GM19455 (cell line): ENCODE measurements around the gene CNTNAP2.

ENCODE experiments used
- ATAC-seq: cut with Tn5 transposase; IDR thresholded peaks from one replicate; pipeline ENCODE4 v1.9.1; 2021; ENCODE audit not compliant: unreplicated experiment

The CNTNAP2 gene

DNA sequence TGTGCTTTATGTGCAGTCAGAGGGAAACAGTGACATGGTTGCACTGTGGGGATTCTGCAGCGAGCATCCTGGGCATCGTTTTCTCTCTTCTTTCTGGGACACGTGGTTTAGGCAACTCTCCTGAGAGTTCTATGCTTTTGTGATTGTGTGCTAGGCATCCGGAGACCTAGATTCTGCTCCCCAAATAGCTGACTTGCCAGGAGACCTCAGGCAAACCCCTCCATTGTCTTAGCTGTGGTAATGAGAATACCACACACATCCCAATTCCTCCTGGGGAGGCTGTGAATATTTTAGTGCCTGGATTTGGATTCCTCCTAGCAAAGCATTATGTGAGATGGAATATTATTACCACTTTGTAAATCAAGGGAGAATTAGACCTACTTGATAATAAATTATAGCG lies 1862.0 kb downstream of the CNTNAP2 start:
- no peak for ATAC-seq

DNA sequence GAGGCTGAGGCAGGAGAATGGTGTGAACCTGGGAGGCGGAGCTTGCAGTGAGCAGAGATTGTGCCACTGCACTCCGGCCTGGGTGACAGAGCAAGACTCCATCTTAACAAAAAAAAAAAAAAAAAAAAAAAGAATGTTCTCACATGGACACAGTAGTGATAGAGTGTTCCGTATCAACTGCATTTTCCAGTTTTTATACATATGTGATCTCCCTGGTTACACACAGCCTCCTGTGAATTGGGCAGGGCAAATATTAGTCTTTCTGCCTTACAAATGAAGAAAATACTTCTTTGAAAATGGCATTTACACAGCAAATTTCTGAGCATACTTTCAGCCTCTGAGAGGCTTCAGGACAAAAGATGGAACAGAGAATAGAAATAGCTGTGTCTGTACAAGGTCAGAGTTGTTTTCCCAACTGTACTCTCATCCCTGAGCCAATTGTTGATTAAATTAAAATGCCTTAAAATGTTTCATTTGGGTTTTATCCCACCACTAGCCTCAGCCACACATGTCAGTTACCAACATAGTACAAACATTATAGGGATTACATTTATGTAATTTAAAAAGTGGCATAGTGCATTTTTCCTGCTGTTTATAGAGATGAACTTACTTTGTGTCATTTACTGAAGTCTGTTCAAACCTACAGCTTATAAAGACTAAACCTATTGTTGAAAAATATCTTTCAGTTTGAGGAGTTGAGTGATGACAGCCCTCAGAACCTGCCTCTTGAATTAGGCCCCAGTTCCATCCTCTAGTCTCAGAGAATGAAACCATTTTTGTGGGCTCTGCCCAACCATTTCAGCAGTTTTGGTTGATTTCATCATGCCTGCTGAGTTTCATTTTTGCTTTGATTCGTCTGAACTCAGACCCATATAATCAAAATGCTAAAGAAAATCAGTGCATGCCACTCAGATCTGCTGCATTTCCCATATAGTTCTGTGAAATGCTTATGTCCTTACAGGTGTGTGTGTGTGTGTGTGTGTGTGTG lies 1864.5 kb downstream of the CNTNAP2 start:
- peak; percentile 74 for ATAC-seq

DNA sequence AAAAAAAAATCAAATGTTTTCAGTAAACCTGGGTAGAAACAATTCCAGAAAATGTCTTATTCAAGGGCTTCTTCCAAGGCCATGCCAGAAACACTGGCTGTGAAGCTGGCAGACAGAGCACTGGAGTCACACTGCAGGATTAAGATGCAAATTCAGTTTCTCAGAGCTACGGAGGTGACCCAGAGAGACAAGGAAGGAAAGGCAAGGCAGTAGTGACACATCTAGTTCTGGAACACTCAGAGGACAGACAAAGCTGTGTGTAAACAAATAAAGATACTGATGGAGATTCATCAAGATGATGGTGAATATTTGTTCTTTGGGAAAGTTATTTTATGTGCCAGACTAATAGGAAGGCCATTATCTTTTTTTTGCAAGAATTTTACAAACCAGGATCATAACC lies 1865.7 kb downstream of the CNTNAP2 start:
- no peak for ATAC-seq

DNA sequence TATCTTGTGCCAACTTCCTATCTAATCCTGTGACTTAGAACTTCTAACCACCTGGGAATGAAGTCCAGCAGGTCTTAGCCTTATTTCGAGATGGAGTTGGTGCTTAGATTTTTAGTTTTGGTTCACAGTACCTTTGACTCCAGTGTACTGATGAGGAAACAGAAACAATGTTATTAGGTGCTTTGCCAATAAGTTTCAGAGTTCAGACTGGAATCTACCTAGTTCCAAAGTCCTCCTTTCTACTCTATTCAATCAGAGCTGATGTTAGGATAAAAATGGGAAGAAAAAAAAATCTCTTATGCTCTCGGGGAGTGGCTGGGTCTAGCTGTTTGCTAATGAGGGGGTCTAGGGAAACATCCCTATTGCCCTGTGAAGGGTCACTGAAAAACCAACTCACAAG lies 1867.7 kb downstream of the CNTNAP2 start:
- ATAC-seq = no peak

DNA sequence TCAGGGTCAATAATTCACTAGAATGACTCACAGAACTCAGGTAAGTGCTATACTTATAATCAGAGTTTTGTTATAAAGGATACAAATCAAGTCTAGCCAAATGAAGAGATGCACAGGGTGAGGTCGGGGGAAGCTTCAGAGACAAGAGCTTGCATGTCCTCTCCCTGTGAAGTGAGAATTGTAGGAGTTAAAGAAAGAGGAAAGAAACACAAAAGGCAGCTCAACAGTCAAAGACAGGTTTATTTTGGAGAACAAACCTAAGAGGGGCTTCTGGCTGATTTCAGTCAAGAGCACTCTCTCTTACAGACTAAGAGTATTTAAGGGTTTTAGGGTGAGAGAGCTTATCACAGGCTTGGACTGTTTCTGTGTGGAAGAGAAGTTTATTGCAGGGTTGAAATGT lies 1873.5 kb downstream of the CNTNAP2 start:
- ATAC-seq = no peak

GRCh38 chr7:147990942-147991341 lies 1874.3 kb downstream of the CNTNAP2 start:
- no peak for ATAC-seq

DNA sequence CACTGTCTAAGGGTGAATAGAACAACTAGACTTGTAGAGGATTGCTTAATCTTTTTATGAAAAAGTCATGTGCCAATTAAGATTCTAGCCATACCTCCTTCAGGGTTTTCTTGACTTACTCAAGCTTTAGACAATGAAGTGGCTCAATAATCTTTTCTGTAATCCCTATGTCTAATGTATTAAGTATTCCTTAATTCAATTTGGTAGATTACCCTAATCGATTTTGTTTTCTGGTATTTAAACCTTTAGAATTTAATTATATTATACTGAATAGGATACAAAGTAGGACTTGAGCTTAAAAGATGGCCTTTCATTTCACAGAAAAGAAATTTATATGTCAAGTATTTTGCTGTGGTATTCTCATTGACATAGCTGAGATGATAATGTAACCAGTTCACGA lies 1876.1 kb downstream of the CNTNAP2 start:
- no peak for ATAC-seq

- ATAC-seq = no peak
These were observed 1881.0 kb downstream of the CNTNAP2 start for GRCh38 chr7:147997636-147998035.

GRCh38 chr7:147999962-148000361 lies 1883.4 kb downstream of the CNTNAP2 start:
- no peak for ATAC-seq

GRCh38 chr7:148011753-148012152 lies 1895.2 kb downstream of the CNTNAP2 start:
- no peak for ATAC-seq

- ATAC-seq = no peak
These were observed 1897.4 kb downstream of the CNTNAP2 start for GRCh38 chr7:148014001-148014400.

DNA sequence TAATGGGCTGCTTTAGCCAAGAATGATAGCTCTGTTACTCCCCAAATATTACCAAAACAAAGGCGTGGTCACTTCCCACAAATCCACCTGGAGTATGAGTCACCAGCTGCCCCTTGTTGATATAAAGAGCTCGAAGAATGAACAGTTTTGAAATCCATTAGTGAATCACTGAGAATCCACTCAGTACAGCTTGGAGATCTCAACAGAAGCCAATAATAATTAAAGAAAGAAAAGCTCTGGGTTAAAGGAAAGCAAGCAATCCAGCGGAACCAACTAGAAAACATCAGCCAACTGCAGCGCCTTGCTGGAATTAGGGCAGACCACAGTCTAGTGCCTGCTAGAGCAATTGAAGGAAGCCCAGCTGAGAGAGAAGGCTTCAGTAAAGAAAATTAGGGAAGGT lies 1897.9 kb downstream of the CNTNAP2 start:
- no peak for ATAC-seq

- no peak for ATAC-seq
These were observed 1900.5 kb downstream of the CNTNAP2 start for GRCh38 chr7:148017126-148017525.

DNA sequence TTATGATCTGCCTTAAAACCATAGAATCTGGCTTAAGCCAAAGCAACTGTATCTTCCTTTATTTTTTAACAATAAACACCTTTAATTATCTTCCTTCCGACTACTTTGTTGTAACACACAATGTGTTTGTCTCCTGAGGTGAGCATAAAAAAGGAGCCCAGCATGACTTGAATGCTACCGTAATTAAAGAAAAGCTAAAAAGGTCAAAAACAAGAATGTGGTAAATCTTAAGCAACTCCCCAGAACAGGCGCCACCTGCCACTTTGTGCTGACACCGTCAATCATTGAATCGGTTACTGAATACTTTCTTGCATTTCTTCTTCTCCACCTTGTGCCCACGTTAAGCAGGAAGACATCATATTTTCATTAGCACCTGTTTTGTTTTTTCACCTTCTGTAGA lies 1904.1 kb downstream of the CNTNAP2 start:
- no peak for ATAC-seq

DNA sequence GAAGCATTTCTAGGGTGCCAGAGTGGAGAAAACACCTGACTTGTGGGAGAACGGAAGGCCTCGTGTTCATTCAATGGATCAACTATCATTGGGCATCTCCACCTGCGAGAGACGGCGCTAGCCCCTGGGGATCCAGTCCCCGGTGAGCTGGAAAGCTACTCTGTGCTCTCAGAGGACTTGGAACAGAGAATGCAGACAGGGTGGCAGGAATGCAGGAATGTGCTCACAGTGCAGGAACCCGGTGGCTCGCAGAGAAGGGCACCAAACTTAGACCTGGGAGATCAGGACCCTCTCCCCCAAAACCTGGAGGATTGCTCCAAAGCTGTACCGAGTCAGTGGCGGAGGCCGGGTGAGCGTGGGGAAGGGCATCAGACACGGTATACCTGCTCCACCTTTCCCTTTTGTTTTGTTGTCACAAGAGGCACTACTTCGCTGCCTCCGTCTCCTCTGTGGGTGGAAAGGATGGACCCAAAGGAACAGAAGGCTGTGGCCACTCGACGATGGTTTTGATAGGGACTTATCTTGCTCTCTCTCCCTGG lies 1905.0 kb downstream of the CNTNAP2 start:
- no peak for ATAC-seq

- ATAC-seq = no peak
These were observed 1906.2 kb downstream of the CNTNAP2 start for GRCh38 chr7:148022832-148023231.

- no peak for ATAC-seq
These were observed 1910.1 kb downstream of the CNTNAP2 start for GRCh38 chr7:148026713-148027112.

GRCh38 chr7:148028165-148028564 lies 1911.6 kb downstream of the CNTNAP2 start:
- no peak for ATAC-seq

DNA sequence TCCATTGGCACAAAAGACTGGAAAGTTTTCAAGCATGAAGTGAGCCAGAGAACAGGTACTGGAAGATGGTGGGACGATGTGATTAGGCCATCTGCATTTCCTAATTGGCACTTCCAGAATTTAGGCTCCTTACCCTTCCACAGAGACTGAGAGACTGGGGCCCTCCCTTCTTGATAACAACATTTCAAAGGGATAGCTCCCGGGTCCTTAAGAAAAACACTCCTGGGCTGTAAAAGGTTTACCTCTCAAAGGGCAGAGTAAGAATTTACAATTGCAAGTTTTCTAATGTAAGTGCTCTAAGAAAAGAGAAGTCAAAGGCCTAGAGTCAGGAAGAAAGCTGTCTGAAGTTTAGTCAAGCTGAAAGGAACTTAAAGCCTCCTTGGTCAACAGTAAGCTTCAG lies 1914.4 kb downstream of the CNTNAP2 start:
- no peak for ATAC-seq

DNA sequence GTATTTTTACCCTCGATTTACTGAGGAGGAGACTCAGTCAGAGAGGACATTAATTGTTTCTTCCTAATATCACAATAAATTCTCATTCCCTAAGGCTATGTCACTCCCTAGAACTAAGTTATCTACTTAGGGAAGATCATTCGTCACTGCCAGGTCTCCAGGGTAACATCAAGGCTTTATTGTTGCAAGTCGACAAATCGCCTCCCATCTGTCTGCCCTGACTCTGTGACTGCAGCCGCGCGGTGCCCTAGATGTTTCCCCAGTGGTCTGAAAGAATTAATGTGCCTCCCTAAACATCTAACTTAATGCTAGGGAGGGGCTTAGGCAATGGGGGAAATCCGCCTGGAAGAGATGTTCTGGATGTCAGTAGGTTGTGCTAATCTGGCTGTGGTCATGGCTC lies 1915.2 kb downstream of the CNTNAP2 start:
- no peak for ATAC-seq

GRCh38 chr7:148035950-148036349 lies 1919.3 kb downstream of the CNTNAP2 start:
- no peak for ATAC-seq

- ATAC-seq = no peak
These were observed 1920.4 kb downstream of the CNTNAP2 start for GRCh38 chr7:148037044-148037443.
